ENCODE measurements around the gene SCAMP1. TPM values are rescaled to one million over a fixed set of nuclear protein-coding genes. Genes with fewer than 3 reads are reported as not detected.

Gene SCAMP1
- total RNA-seq, 1 donor from 2014 or later, result 21.9 TPM

DNA sequence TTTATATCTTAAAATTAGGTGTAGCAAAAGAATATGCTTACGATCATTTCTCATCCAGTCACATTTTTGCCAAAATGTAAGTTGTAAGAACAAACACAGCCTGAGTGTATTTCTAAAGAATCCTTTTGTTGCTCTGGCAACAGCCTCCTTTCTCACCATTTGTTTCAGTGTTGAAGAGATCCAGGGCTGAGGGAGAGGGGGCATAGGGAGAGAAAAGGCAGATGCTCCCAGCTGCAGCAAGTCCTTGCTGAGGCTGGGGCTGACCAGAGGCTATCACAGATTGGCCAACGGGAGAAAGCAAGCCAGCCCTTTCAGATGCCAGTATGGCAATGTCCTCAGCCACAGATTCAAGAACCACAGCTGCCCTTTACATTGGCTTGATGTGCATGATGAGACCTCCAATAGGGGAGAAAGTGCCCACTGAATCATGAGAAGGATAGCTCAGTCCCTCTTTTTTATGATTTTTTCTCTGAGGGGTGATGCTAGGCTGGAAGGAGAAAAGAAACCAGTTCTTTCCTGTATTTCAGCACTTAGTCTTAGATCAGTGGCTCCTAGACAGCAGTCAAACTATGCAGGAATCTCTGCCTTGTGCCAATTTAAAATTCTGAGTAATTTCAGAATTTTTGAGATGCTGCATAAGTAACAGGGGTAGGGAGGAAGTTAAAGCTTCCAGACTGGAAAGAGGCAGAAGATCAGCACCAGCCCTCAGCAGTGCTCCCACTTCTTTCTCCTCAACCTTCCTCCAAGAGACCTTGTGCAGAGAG lies 146.0 kb downstream of the SCAMP1 start:
- Histone ChIP-seq H3K9me3 (no peaks in the 10 kb centered on the region), H3K4me3 (no peak overlapping the region), H3K27ac (no peak overlapping the region), H3K4me1 (peaks cover 68% of the 10 kb centered on the region), H3K36me3 (no peaks in the 10 kb centered on the region), H3K27me3 (no peaks in the 10 kb centered on the region)
- DNase-seq (ENCODE audit: extremely low spot score in 2 of 2), result no peak
- no peak for TF ChIP-seq POLR2A (IDR thresholded peaks at IDR 0.05)
- TF ChIP-seq, protein P1, sequence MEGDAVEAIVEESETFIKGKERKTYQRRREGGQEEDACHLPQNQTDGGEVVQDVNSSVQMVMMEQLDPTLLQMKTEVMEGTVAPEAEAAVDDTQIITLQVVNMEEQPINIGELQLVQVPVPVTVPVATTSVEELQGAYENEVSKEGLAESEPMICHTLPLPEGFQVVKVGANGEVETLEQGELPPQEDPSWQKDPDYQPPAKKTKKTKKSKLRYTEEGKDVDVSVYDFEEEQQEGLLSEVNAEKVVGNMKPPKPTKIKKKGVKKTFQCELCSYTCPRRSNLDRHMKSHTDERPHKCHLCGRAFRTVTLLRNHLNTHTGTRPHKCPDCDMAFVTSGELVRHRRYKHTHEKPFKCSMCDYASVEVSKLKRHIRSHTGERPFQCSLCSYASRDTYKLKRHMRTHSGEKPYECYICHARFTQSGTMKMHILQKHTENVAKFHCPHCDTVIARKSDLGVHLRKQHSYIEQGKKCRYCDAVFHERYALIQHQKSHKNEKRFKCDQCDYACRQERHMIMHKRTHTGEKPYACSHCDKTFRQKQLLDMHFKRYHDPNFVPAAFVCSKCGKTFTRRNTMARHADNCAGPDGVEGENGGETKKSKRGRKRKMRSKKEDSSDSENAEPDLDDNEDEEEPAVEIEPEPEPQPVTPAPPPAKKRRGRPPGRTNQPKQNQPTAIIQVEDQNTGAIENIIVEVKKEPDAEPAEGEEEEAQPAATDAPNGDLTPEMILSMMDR (IDR thresholded peaks at IDR 0.05), result no peak
- no peak for TF ChIP-seq POLR2AphosphoS5 (IDR thresholded peaks at IDR 0.05; ENCODE audit: insufficient read depth in 1 of 2, low read depth in 1 of 2)
- intact Hi-C loops (cut with DNase I), result no loop called here

DNA sequence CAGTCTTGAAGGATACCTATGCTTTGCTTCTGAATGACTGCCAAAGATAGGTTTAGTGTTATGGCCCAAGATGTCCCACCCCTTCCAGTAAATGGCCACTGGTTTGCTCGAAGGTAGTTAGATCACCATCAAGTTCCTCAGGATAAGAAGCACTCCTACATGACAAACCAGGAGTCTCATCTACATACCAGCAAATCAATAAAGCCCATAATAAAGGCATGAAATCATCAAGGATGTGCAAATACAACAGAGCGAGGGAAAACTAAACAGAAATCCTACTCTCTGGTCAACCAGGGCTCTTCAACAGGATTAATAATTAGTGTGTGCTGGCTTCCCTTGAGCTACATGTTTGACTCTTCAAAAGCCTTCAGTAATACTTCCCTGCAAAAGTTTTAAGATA lies 147.1 kb downstream of the SCAMP1 start:
- peaks cover 60% of the 10 kb centered on the region for H3K4me1 ChIP-seq

DNA sequence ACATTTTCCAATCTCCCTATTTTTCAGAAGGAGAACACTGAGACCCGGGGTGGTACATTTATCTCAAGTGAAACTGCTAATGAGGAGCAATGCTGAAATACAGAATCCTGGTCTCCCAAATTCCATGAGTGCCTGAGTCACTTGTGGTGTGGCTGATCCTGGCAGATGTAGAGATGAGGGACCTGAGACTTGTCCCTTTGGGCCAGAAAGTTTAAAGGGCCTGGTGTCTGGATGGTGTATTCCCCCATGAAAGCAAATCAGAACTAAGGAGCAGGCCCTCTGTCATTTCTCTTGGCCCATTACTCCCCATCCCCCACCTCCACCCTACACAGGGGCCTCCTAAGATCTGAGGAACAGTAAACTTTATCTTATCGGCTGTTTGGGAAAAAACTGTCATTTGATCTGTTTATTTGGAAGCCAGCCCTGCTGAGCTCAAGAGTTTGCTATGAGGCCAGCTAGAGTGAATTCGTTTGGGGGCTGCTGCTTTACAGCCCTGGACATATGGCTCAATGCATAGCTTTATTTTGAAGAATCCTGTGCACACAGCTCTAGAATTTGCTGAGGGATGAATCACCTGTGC lies 147.9 kb downstream of the SCAMP1 start:
- no peak for DNase-seq (ENCODE audit: extremely low spot score in 2 of 2)
- no peak for TF ChIP-seq POLR2A (IDR thresholded peaks at IDR 0.05)
- TF ChIP-seq POLR2AphosphoS5 (IDR thresholded peaks at IDR 0.05; ENCODE audit: insufficient read depth in 1 of 2, low read depth in 1 of 2), result no peak
- TF ChIP-seq, protein P1 (IDR thresholded peaks at IDR 0.05), result no peak
- Histone ChIP-seq H3K27me3 (no peaks in the 10 kb centered on the region), H3K9me3 (no peaks in the 10 kb centered on the region), H3K4me1 (peaks cover 54% of the 10 kb centered on the region), H3K36me3 (no peaks in the 10 kb centered on the region), H3K27ac (no peak overlapping the region), H3K4me3 (no peak overlapping the region)
- intact Hi-C loops (cut with DNase I), result no loop called here

More for the DNA sequence above, 147.1 kb downstream of the SCAMP1 start:
- no peak for DNase-seq (ENCODE audit: extremely low spot score in 2 of 2)
- H3K9me3 ChIP-seq, result no peaks in the 10 kb centered on the region
- H3K4me3 ChIP-seq, result no peak overlapping the region
- no peak overlapping the region for H3K27ac ChIP-seq
- H3K27me3 ChIP-seq, result no peaks in the 10 kb centered on the region
- no peaks in the 10 kb centered on the region for H3K36me3 ChIP-seq
- intact Hi-C loops (cut with DNase I), result no loop called here
- TF ChIP-seq POLR2A (IDR thresholded peaks at IDR 0.05), result no peak

DNA sequence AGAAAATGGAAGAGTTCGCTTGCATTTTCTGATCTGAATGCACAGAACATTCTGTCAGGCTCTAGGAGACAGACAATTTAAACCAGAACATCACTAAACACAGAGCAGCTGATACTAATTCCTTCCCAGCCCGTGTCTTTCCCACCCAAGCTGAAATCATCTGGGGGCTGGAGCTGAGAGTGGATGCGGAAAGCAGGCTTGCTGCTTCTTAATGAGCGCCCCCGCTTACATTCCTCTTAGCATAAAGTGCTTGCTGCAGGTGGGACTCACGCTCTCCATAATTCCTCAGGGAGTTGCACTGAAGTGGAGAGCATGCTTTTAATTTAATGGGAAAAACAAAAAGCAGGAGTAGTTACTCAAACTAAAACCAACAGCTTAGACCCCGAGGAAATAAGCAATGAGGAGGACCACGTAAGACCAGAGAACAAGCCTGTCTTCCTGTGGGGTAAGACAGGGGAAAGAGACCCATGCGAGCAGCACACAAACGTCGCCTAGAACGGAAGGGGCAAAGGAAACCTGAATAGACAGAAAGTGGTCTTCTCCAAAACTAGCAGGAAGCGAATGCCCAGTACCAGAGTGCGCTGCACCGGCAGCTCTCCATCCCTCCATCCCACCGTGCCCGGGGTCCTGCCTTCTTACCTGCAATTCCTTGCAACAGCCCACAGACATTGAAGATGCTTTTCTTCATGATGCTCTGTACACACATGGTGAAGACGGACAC lies 148.9 kb downstream of the SCAMP1 start:
- TF ChIP-seq POLR2AphosphoS5 (IDR thresholded peaks at IDR 0.05; ENCODE audit: insufficient read depth in 1 of 2, low read depth in 1 of 2) (no peak), POLR2A (IDR thresholded peaks at IDR 0.05) (no peak)
- TF ChIP-seq, protein P1 (IDR thresholded peaks at IDR 0.05), result no peak
- Histone ChIP-seq H3K4me1 (peaks cover 50% of the 10 kb centered on the region), H3K27me3 (no peaks in the 10 kb centered on the region), H3K9me3 (no peaks in the 10 kb centered on the region), H3K27ac (peak overlapping the region; percentile 24), H3K4me3 (peak overlapping the region; percentile 35 to 43), H3K36me3 (no peaks in the 10 kb centered on the region)
- intact Hi-C loops (cut with DNase I), result no loop called here
- no peak for DNase-seq (ENCODE audit: extremely low spot score in 2 of 2)

DNA sequence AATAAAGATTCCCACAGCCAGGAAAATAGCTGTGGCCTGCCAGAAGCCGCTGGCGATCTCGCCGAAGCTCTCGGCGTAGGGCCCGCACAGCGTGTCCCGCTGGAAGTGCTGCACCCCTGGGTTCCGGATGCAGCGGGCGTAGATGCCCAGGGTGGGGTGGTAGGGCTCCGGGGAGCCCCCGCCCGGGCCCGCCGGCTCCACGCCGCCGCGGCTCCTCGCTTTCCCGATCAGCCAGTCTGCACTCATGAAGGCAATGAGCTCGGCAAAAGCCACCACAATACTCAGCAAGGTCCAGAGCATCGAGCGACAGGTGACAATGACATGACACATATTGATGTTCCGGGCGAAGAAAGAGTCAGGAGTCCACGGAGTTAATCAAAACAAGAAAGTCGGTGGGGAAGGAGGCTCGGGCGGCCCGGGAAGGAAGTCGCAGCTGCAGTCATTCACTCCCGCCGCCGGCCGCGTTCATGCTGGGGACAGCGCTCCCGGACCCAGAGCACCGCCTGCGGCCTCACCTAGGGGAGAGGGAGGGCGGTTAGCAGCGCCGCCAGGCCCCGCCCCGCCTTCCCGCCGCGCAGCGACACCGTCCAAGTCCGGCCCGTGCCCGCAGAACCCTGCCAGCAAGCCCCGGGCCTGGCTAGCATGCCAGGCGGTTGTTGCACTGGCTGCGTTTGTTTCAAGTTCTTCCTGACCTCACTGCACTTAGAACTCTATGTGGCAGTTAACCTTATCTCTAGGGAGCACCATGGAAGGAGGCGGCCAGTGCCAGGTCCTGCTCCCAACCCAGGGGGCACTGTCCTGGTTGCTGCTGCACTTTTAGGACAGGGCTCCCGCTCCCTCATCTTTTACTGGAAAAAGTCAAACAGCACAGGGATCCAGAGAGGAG lies 149.7 kb downstream of the SCAMP1 start:
- intact Hi-C loops (cut with DNase I), result no loop called here
- H3K4me1 ChIP-seq, result peaks cover 42% of the 10 kb centered on the region
- no peak for DNase-seq (ENCODE audit: extremely low spot score in 2 of 2)

More for the DNA sequence above, 149.7 kb downstream of the SCAMP1 start:
- Histone ChIP-seq H3K36me3 (no peaks in the 10 kb centered on the region), H3K27me3 (no peaks in the 10 kb centered on the region), H3K27ac (peak overlapping the region; percentile 24), H3K9me3 (no peaks in the 10 kb centered on the region), H3K4me3 (peak overlapping the region; percentile 35 to 43)
- TF ChIP-seq POLR2A (IDR thresholded peaks at IDR 0.05), result no peak
- TF ChIP-seq POLR2AphosphoS5 (IDR thresholded peaks at IDR 0.05; ENCODE audit: insufficient read depth in 1 of 2, low read depth in 1 of 2), result peak in 1 of 2 donors; percentile 45
- TF ChIP-seq, protein P1 (IDR thresholded peaks at IDR 0.05), result peak in 1 of 3 experiments; percentile 3
